ENCODE results near the gene POLG2. TPM values are rescaled to one million over a fixed set of nuclear protein-coding genes. Genes with fewer than 3 reads are reported as not detected.
"Not testable (repeated sequence)": the region's sequence is repeated elsewhere in the genome, so short reads cannot be mapped to it uniquely, and the experiment has no call there.

The POLG2 gene
- total and polyA plus RNA-seq, 4 donors = 3.0 to 8.0 (median 6.6) TPM

DNA sequence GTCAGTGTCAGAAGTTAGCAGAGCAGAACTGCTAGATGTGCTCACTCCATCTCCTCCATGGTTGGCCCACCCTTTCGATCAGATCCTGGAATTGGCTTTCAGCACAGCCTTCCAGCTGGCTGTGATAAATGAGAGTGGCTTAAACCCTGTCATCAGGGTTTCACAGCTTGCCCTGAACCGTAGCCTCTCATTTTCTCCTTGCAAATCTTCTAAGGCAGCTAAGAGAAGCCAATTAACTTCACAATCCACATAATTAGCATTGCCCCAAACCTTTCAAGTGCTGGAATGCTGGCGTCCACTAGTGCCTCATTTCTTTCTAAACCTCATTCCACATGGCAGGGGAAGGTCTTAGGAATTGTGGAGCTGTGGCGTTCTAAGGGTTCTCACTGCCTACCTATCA, 26.2 kb downstream of the POLG2 start:
- Histone ChIP-seq H3K27me3 (ENCODE audit: control insufficient read depth in 4 of 4, insufficient read depth in 4 of 4, low read length in 3 of 4) (no peaks in the 10 kb centered on the region), H3K4me3 (ENCODE audit: low read depth in 1 of 3, low read length in 3 of 3) (no peak overlapping the region), H3K36me3 (ENCODE audit: control insufficient read depth in 4 of 4, insufficient read depth in 3 of 4, low read depth in 1 of 4, low read length in 3 of 4) (peaks cover 0 to 2% (median 0%) of the 10 kb centered on the region in 4 donors), H3K27ac (ENCODE audit: low read depth in 1 of 2, low read length in 2 of 2) (no peak overlapping the region), H3K9ac (ENCODE audit: low read depth in 1 of 2, low read length in 2 of 2) (no peak overlapping the region), H3K9me3 (ENCODE audit: control insufficient read depth in 4 of 4, low read length in 3 of 4) (no peaks in the 10 kb centered on the region), H3K4me1 (ENCODE audit: control insufficient read depth in 4 of 4, insufficient read depth in 4 of 4, low read length in 3 of 4) (no peaks in the 10 kb centered on the region)
- no peak for TF ChIP-seq GABPA (IDR thresholded peaks at IDR 0.05 in 1 of 2, conservative IDR thresholded peaks at IDR 0.05 in 1 of 2)
- TF ChIP-seq, protein P1, sequence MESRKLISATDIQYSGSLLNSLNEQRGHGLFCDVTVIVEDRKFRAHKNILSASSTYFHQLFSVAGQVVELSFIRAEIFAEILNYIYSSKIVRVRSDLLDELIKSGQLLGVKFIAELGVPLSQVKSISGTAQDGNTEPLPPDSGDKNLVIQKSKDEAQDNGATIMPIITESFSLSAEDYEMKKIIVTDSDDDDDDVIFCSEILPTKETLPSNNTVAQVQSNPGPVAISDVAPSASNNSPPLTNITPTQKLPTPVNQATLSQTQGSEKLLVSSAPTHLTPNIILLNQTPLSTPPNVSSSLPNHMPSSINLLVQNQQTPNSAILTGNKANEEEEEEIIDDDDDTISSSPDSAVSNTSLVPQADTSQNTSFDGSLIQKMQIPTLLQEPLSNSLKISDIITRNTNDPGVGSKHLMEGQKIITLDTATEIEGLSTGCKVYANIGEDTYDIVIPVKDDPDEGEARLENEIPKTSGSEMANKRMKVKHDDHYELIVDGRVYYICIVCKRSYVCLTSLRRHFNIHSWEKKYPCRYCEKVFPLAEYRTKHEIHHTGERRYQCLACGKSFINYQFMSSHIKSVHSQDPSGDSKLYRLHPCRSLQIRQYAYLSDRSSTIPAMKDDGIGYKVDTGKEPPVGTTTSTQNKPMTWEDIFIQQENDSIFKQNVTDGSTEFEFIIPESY (IDR thresholded peaks at IDR 0.05) = no peak
- TF ChIP-seq FOXA1 (IDR thresholded peaks at IDR 0.05) = no peak
- TF ChIP-seq JUND (IDR thresholded peaks at IDR 0.05) = no peak
- no peak for TF ChIP-seq RXRA (IDR thresholded peaks at IDR 0.05)
- no peak for TF ChIP-seq NR2F2 (IDR thresholded peaks at IDR 0.05)
- TF ChIP-seq YY1 (IDR thresholded peaks at IDR 0.05) = no peak
- no peak for TF ChIP-seq TAF1 (conservative IDR thresholded peaks at IDR 0.05)
- TF ChIP-seq FOXA2 (IDR thresholded peaks at IDR 0.05) = no peak
- TF ChIP-seq, protein P2, sequence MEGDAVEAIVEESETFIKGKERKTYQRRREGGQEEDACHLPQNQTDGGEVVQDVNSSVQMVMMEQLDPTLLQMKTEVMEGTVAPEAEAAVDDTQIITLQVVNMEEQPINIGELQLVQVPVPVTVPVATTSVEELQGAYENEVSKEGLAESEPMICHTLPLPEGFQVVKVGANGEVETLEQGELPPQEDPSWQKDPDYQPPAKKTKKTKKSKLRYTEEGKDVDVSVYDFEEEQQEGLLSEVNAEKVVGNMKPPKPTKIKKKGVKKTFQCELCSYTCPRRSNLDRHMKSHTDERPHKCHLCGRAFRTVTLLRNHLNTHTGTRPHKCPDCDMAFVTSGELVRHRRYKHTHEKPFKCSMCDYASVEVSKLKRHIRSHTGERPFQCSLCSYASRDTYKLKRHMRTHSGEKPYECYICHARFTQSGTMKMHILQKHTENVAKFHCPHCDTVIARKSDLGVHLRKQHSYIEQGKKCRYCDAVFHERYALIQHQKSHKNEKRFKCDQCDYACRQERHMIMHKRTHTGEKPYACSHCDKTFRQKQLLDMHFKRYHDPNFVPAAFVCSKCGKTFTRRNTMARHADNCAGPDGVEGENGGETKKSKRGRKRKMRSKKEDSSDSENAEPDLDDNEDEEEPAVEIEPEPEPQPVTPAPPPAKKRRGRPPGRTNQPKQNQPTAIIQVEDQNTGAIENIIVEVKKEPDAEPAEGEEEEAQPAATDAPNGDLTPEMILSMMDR (IDR thresholded peaks at IDR 0.05; ENCODE audit: low read depth, low read length, missing input control) = no peak
- TF ChIP-seq, protein P3, sequence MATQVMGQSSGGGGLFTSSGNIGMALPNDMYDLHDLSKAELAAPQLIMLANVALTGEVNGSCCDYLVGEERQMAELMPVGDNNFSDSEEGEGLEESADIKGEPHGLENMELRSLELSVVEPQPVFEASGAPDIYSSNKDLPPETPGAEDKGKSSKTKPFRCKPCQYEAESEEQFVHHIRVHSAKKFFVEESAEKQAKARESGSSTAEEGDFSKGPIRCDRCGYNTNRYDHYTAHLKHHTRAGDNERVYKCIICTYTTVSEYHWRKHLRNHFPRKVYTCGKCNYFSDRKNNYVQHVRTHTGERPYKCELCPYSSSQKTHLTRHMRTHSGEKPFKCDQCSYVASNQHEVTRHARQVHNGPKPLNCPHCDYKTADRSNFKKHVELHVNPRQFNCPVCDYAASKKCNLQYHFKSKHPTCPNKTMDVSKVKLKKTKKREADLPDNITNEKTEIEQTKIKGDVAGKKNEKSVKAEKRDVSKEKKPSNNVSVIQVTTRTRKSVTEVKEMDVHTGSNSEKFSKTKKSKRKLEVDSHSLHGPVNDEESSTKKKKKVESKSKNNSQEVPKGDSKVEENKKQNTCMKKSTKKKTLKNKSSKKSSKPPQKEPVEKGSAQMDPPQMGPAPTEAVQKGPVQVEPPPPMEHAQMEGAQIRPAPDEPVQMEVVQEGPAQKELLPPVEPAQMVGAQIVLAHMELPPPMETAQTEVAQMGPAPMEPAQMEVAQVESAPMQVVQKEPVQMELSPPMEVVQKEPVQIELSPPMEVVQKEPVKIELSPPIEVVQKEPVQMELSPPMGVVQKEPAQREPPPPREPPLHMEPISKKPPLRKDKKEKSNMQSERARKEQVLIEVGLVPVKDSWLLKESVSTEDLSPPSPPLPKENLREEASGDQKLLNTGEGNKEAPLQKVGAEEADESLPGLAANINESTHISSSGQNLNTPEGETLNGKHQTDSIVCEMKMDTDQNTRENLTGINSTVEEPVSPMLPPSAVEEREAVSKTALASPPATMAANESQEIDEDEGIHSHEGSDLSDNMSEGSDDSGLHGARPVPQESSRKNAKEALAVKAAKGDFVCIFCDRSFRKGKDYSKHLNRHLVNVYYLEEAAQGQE (IDR thresholded peaks at IDR 0.05) = no peak
- TF ChIP-seq HNF4A (conservative IDR thresholded peaks at IDR 0.05) = no peak
- TF ChIP-seq, protein P4, sequence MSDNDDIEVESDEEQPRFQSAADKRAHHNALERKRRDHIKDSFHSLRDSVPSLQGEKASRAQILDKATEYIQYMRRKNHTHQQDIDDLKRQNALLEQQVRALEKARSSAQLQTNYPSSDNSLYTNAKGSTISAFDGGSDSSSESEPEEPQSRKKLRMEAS (IDR thresholded peaks at IDR 0.05) = no peak
- TF ChIP-seq, protein P5, sequence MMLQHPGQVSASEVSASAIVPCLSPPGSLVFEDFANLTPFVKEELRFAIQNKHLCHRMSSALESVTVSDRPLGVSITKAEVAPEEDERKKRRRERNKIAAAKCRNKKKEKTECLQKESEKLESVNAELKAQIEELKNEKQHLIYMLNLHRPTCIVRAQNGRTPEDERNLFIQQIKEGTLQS (IDR thresholded peaks at IDR 0.05) = no peak
- TF ChIP-seq HNF4G (IDR thresholded peaks at IDR 0.05) = no peak
- TF ChIP-seq SP1 (IDR thresholded peaks at IDR 0.05) = no peak
- TF ChIP-seq EGR1 (IDR thresholded peaks at IDR 0.05; ENCODE audit: low read depth in 2 of 2) = no peak
- WGBS = 88% methylated on average over 4 of the region's 4 CpGs
- DNase-seq (ENCODE audit: low spot score) = no peak

DNA sequence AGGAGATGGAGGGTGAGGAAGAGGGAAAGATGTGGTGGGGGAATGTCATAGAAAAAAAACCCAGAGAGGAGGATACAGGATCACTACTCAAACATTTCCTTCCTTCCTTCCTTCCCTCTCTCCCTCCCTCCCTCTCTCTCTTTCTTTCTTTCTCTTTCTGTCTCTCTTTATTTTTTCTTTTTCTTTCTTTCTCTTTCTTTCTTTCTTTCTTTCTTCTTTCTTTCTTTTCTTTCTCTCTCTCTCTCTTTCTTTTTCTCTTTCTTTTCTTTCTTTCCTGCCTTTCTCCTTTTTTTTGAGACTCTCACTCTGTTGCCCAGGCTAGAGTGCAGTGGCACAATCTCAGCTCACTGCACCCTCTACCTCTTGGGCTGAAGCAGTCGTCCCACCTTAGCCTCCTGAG, 30.0 kb downstream of the POLG2 start:
- H3K9ac ChIP-seq (ENCODE audit: low read depth in 1 of 2, low read length in 2 of 2); H3K4me1 ChIP-seq (ENCODE audit: control insufficient read depth in 4 of 4, insufficient read depth in 4 of 4, low read length in 3 of 4); H3K27ac ChIP-seq (ENCODE audit: low read depth in 1 of 2, low read length in 2 of 2); H3K36me3 ChIP-seq (ENCODE audit: control insufficient read depth in 4 of 4, insufficient read depth in 3 of 4, low read depth in 1 of 4, low read length in 3 of 4); H3K4me3 ChIP-seq (ENCODE audit: low read depth in 1 of 3, low read length in 3 of 3); DNase-seq (ENCODE audit: low spot score); H3K27me3 ChIP-seq (ENCODE audit: control insufficient read depth in 4 of 4, insufficient read depth in 4 of 4, low read length in 3 of 4); H3K9me3 ChIP-seq (ENCODE audit: control insufficient read depth in 4 of 4, low read length in 3 of 4): not testable (repeated sequence)
- 61% methylated on average over 1 of the region's 1 CpG for WGBS

Data from liver (tissue), 9 donors.